Aorta (tissue), 5 donors: ENCODE data around the gene RBMS1. TPM values are rescaled to one million over a fixed set of nuclear protein-coding genes. Genes with fewer than 3 reads are reported as not detected.

Experiments used
- ATAC-seq: fragments of 200-7000 bp; cut with Tn5 transposase; one replicate; pipeline ENCODE4 v1.9.1; 2022; ENCODE audit warnings: moderate library complexity; ENCODE audit not compliant: low FRiP score
- DNase-seq, 2 donors: peaks; one replicate each; pipeline ENCODE4 v3.0.0-alpha.2; 2020
- H3K27ac ChIP-seq, 2 donors: one replicate each; pipeline ENCODE4 v1.5.1; 2013; ENCODE audit warnings: low read length in 2 of 2, mild to moderate bottlenecking in 2 of 2, moderate library complexity in 2 of 2, control low read depth in 1 of 2, inconsistent platforms in 1 of 2, low read depth in 1 of 2
- H3K27me3 ChIP-seq, 2 donors: one replicate each; pipeline ENCODE4 v1.6.1; 2013; ENCODE audit warnings: control low read depth in 1 of 2, low read length in 1 of 2, mild to moderate bottlenecking in 1 of 2, moderate library complexity in 1 of 2; ENCODE audit not compliant: insufficient read depth in 2 of 2, control insufficient read depth in 1 of 2
- H3K36me3 ChIP-seq, 2 donors: one replicate each; pipeline ENCODE4 v1.6.1; 2013; ENCODE audit warnings: control low read depth in 1 of 2, low read length in 1 of 2, mild to moderate bottlenecking in 1 of 2; ENCODE audit not compliant: insufficient read depth in 2 of 2, control insufficient read depth in 1 of 2
- H3K4me1 ChIP-seq, 2 donors: one replicate each; pipeline ENCODE4 v1.6.1; 2013; ENCODE audit warnings: low read length in 2 of 2, control low read depth in 1 of 2, mild to moderate bottlenecking in 1 of 2, moderate library complexity in 1 of 2; ENCODE audit not compliant: insufficient read depth in 2 of 2, control insufficient read depth in 1 of 2
- H3K4me3 ChIP-seq, 2 donors: one replicate each; pipeline ENCODE4 v1.5.1; 2013; ENCODE audit warnings: low read length in 2 of 2, control low read depth in 1 of 2, mild to moderate bottlenecking in 1 of 2
- H3K9me3 ChIP-seq: one replicate; pipeline ENCODE4 v1.6.1; 2013; ENCODE audit warnings: mild to moderate bottlenecking, low read length; ENCODE audit not compliant: control insufficient read depth
- WGBS, 2 donors: extraction: QIAGEN DNeasy Blood & Tissue Kit; methylation state at CpG; one replicate each; pipeline ENCODE4 v1.1.7; 2013; 5-methylcytosine and 5-hydroxymethylcytosine counted together
- intact Hi-C, 2 donors: fragments of 100-400 bp; cut with DNase I; formaldehyde crosslinking; loops; one replicate each; pipeline versions ENCODE4 v1.14.2 to v1.15.0; 2022
- polyA plus RNA-seq, 2 donors: library from polyadenylated mRNA; stranded (reverse); fragments of 200-250 nt; gene quantifications; one replicate each; pipeline ENCODE4 v1.2.3, GENCODE V29; 2013
- total RNA-seq, 2 donors: library from RNA; stranded (reverse); fragmentation: NEBNext Ultra II Directional; extraction: Animal tissue kit (Norgen Biotek cat#: 25700); gene quantifications; one replicate each; pipeline ENCODE4 v1.2.1, GENCODE V29; 2021
- donor health status: healthy with polysubstance abuse.
- donor health status: Bipolar disorder and iron deficiency.
- donor health status: DM: no; HTN: no; CAD: no.
- donor health status: DM: no; HTN: no; CAD: no.
- donor health status: DM: yes; HTN: yes; CAD: no.

Gene RBMS1
- total and polyA plus RNA-seq, 4 donors: 32.8 to 146 (median 99.3) TPM

DNA sequence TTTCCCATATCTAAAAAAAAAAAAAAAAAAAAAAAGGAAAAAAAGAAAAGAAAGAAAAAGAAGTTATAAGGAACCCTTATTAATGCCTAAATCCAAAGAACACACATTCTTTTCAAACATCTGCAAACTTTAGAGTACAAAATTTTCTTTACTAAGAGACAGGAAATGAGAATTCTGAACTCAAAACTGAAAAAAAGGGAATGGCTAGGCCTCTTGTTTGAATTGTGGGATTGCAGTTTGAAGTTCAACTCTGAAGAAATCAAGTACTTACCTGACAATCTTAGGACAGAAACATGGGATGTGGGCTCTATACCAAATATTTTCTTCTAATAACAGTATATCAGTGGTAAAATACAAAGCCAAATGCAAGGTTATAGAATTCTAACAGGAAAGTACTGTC, 175.4 kb downstream of the RBMS1 start:
- DNase-seq (no peak), ATAC-seq (no peak)
- intact Hi-C loops: loop anchor here in 1 of 2 donors (5.0 kb wide), 1 partner anchor 46 kb away; no protein-coding TSS in a partner anchor
- no peaks in the 10 kb centered on the region for H3K9me3 ChIP-seq
- H3K27ac ChIP-seq: no peak overlapping the region
- no peaks in the 10 kb centered on the region for H3K27me3 ChIP-seq
- H3K4me3 ChIP-seq: no peak overlapping the region
- peaks cover 6 to 22% of the 10 kb centered on the region in 2 donors for H3K4me1 ChIP-seq
- no peaks in the 10 kb centered on the region for H3K36me3 ChIP-seq

DNA sequence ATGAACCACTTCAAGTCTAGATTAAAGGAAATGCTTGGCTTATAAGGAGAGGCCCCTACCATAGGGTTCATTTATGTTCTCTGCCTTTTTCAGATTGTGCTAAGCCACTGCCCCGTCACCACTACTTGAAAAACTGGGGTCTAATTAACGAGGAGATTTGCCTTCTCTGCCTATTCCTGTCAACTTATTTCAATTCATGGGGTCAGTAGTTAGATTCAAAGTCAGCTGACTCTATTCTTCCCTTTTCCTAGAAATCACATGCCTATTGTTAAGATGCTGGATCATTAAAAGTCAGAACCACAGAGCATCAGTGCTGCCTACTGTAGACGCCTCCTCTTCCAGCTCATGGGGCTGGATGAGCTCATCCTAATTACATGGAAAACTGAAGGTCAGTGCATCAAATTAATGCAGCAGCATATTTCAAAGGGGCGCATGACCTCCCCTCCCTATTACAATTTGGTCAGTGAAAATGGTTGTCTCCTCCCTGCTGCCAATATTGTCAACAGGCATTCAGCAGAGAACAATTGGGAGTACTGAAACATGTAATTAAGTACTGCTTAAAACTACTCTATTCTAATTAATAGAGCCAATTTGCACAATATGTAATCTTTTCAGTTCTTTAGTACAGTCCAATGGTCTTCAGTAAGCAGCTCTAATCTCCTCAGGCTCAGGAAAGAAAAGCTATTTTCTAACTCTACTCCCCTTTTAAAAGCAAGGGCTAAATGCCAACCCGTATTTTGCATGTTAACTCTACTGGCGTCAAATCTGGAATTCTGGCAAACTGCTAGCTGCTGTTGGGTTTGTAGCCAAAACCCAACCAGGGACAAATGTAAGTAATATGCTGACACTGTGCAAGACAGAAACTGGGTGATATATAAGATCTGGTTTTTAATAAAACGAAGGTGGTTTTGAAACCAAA, 176.2 kb downstream of the RBMS1 start:
- no peaks in the 10 kb centered on the region for H3K9me3 ChIP-seq
- no peaks in the 10 kb centered on the region for H3K27me3 ChIP-seq
- DNase-seq: peak in 1 of 2 donors; percentile 56
- H3K36me3 ChIP-seq: no peaks in the 10 kb centered on the region
- no peak overlapping the region for H3K27ac ChIP-seq
- intact Hi-C loops: loop anchor here in 1 of 2 donors (5.0 kb wide), 1 partner anchor 45 kb away; no protein-coding TSS in a partner anchor
- ATAC-seq: peak; percentile 12
- peaks cover 6 to 22% of the 10 kb centered on the region in 2 donors for H3K4me1 ChIP-seq
- no peak overlapping the region for H3K4me3 ChIP-seq
- WGBS, 2 donors: 49 to 52% methylated on average over 7 of the region's 7 CpGs

DNA sequence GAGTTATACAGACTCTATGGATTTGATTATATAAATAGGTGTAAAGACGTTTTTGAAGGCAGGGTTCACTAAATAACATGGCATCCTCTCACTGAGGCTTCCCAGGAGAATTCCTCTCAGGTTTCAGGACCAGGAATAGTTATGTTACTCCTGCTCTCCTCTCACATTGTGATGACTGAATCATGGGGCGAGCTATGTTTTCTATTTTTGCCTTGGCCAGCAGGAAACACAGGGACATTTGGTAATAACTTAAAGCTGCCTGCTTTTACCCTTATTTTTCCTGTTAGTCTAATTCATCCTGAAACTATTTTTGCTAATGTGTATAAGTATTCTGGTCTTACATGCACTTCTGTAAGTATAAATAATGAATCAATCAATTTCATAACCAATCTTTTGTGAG, 178.3 kb downstream of the RBMS1 start:
- no peaks in the 10 kb centered on the region for H3K36me3 ChIP-seq
- H3K9me3 ChIP-seq: no peaks in the 10 kb centered on the region
- no peak for DNase-seq
- WGBS, 2 donors: 9 to 10% methylated on average over 2 of the region's 2 CpGs
- H3K4me3 ChIP-seq: no peak overlapping the region
- intact Hi-C loops: loop anchor here in 1 of 2 donors (5.0 kb wide), 1 partner anchor 43 kb away; no protein-coding TSS in a partner anchor
- H3K4me1 ChIP-seq: peaks cover 2 to 18% of the 10 kb centered on the region in 2 donors
- ATAC-seq: no peak
- H3K27me3 ChIP-seq: no peaks in the 10 kb centered on the region
- H3K27ac ChIP-seq: no peak overlapping the region

- H3K4me3 ChIP-seq: no peak overlapping the region
- DNase-seq: no peak
- whole genome bisulfite sequencing, 2 donors: 41 to 49% methylated on average over 8 of the region's 8 CpGs
- H3K4me1 ChIP-seq: peaks cover 3 to 9% of the 10 kb centered on the region in 2 donors
- H3K27me3 ChIP-seq: no peaks in the 10 kb centered on the region
- no peak overlapping the region for H3K27ac ChIP-seq
- intact Hi-C loops: no loop called here
- ATAC-seq: no peak
- no peaks in the 10 kb centered on the region for H3K9me3 ChIP-seq
- peaks cover 0 to 2% of the 10 kb centered on the region in 2 donors for H3K36me3 ChIP-seq
Measured at GRCh38 chr2:160310118-160310828, 183.3 kb downstream of the RBMS1 start.

- intact Hi-C loops: no loop called here
- H3K27ac ChIP-seq: no peak overlapping the region
Measured at GRCh38 chr2:160309585-160309984, 184.0 kb downstream of the RBMS1 start.

GRCh38 chr2:160308915-160309314, 184.7 kb downstream of the RBMS1 start:
- no peak for ATAC-seq
- no peaks in the 10 kb centered on the region for H3K27me3 ChIP-seq
- no peak overlapping the region for H3K4me3 ChIP-seq
- peaks cover 0 to 2% of the 10 kb centered on the region in 2 donors for H3K36me3 ChIP-seq
- intact Hi-C loops: no loop called here
- H3K27ac ChIP-seq: no peak overlapping the region
- peaks cover 5 to 7% of the 10 kb centered on the region in 2 donors for H3K4me1 ChIP-seq
- DNase-seq: no peak
- no peaks in the 10 kb centered on the region for H3K9me3 ChIP-seq
- WGBS, 2 donors: 76 to 77% methylated on average over 5 of the region's 5 CpGs

More at GRCh38 chr2:160309585-160309984, 184.0 kb downstream of the RBMS1 start:
- DNase-seq (no peak), ATAC-seq (no peak)
- H3K4me3 ChIP-seq: no peak overlapping the region
- peaks cover 3 to 7% of the 10 kb centered on the region in 2 donors for H3K4me1 ChIP-seq
- H3K36me3 ChIP-seq: peaks cover 0 to 2% of the 10 kb centered on the region in 2 donors
- H3K9me3 ChIP-seq: no peaks in the 10 kb centered on the region
- no peaks in the 10 kb centered on the region for H3K27me3 ChIP-seq

DNA sequence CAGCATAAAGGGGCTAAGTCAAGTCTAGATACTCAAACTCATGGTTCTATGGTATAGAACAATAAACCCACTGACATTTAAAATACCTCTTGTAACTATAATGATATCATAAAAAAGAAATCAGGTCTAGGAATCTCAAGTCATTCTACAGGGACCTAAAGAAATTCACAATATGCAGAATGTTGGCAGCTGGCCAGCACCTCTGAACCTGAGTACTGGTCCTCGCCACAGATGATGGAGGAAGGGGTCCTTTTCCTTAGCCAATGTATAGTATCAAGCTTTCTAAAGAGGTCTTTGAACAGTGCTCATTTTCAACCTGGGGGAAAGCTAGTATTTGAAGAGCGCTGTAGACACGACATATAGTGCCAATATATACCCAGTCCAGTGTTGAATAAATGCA, 185.1 kb downstream of the RBMS1 start:
- Histone ChIP-seq H3K36me3 (peaks cover 0 to 2% of the 10 kb centered on the region in 2 donors), H3K27me3 (no peaks in the 10 kb centered on the region), H3K27ac (no peak overlapping the region), H3K4me1 (peaks cover 7 to 12% of the 10 kb centered on the region in 2 donors), H3K4me3 (no peak overlapping the region), H3K9me3 (no peaks in the 10 kb centered on the region)
- DNase-seq: no peak
- no peak for ATAC-seq
- 93 to 94% methylated on average over 3 of the region's 3 CpGs for WGBS, 2 donors
- intact Hi-C loops: no loop called here

DNA sequence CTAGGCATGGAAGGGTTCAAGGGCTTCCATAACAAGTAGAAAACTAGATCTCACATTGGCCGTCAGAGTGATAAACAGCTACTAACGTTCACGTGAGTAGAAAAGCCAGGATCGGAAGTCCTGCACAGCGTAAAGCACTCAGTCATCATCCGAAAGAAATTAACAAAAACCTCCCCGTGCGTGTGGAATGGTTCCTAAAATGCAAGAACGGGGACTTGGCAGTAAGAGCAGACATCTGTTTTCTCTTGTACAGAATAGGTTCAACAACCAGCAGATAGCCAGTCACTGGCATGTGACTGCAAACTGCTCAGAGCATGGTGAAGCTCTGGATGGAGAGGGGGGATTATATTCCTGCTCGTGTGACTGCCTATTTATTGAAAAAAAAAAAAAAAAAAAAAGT, 186.6 kb downstream of the RBMS1 start:
- H3K27ac ChIP-seq: peak overlapping the region in 1 of 2 donors; percentile 48
- DNase-seq: no peak
- no peaks in the 10 kb centered on the region for H3K9me3 ChIP-seq
- peak overlapping the region in 1 of 2 donors; percentile 18 for H3K4me3 ChIP-seq
- ATAC-seq: peak; percentile 61
- H3K27me3 ChIP-seq: no peaks in the 10 kb centered on the region
- intact Hi-C loops: no loop called here
- peaks cover 8 to 10% of the 10 kb centered on the region in 2 donors for H3K4me1 ChIP-seq
- WGBS, 2 donors: 8 to 12% methylated on average over 10 of the region's 10 CpGs
- H3K36me3 ChIP-seq: peaks cover 0 to 2% of the 10 kb centered on the region in 2 donors
